HG02840 (cell line): ENCODE results near the gene LAMA5.

Experiments used
- ATAC-seq: cut with Tn5 transposase; IDR thresholded peaks from one replicate; pipeline ENCODE4 v1.9.1; 2021; ENCODE audit warnings: mild to moderate bottlenecking, moderate library complexity, moderate number of reproducible peaks; ENCODE audit not compliant: unreplicated experiment, low FRiP score

The LAMA5 gene

GRCh38 chr20:62367136-62367632, at the start of gene LAMA5:
TSS of gene LAMA5 (minus strand) at chr20:62367312. CDS start at chr20:62367245, 67 bp downstream.
- no peak for ATAC-seq

GRCh38 chr20:62415354-62416111, 48.4 kb upstream of the LAMA5 start:
- ATAC-seq: no peak

- no peak for ATAC-seq
Measured at GRCh38 chr20:62413896-62414481, 46.9 kb upstream of the LAMA5 start.

- no peak for ATAC-seq
Measured at GRCh38 chr20:62413025-62413570, 46.0 kb upstream of the LAMA5 start.

- ATAC-seq: no peak
Measured at GRCh38 chr20:62412194-62413024, 45.3 kb upstream of the LAMA5 start.

- no peak for ATAC-seq
Measured at GRCh38 chr20:62411479-62412193, 44.5 kb upstream of the LAMA5 start.

GRCh38 chr20:62410746-62411478, 43.8 kb upstream of the LAMA5 start:
- no peak for ATAC-seq

GRCh38 chr20:62409931-62410745, 43.0 kb upstream of the LAMA5 start:
- ATAC-seq: no peak

GRCh38 chr20:62409086-62409853, 42.2 kb upstream of the LAMA5 start:
- no peak for ATAC-seq

GRCh38 chr20:62408640-62409039, 41.5 kb upstream of the LAMA5 start:
- ATAC-seq: no peak

GRCh38 chr20:62408055-62408454, 40.9 kb upstream of the LAMA5 start:
- ATAC-seq: no peak

GRCh38 chr20:62407221-62407992, 40.3 kb upstream of the LAMA5 start, which contains the start of gene CABLES2:
TSS of gene CABLES2 (minus strand) at chr20:62407285. CDS start at chr20:62407276, 9 bp downstream.
- ATAC-seq: peak; percentile 80

- ATAC-seq: peak; percentile 8
Measured at GRCh38 chr20:62406635-62407176, 39.6 kb upstream of the LAMA5 start.

GRCh38 chr20:62405981-62406513, 38.9 kb upstream of the LAMA5 start:
- no peak for ATAC-seq

GRCh38 chr20:62405108-62405980, 38.2 kb upstream of the LAMA5 start:
- no peak for ATAC-seq

- ATAC-seq: no peak
Measured at GRCh38 chr20:62404761-62405107, 37.6 kb upstream of the LAMA5 start.
